T-helper 17 cell (primary cell): ENCODE measurements around the gene VAV3. TPM values are rescaled to one million over a fixed set of nuclear protein-coding genes. Genes with fewer than 3 reads are reported as not detected.
A peak's percentile ranks its signal among the peaks of the same experiment; 100 is the strongest.
"Not testable (repeated sequence)": the region's sequence is repeated elsewhere in the genome, so short reads cannot be mapped to it uniquely, and the experiment has no call there.

Experiments used
- ATAC-seq: fragments of 150-1000 bp; cut with Tn5 transposase; 2 replicates; pipeline ENCODE4 v1.10.0; 2021; ENCODE audit warnings: mild to moderate bottlenecking, moderate library complexity
- DNase-seq, 3 donors: peaks; one replicate each; pipeline versions ENCODE4 v3.0.0 to v3.0.0-alpha.2; 2020 to 2021
- H3K9me3 ChIP-seq: one replicate; pipeline ENCODE4 v1.7.0; 2013; ENCODE audit warnings: low read length, mild to moderate bottlenecking; ENCODE audit not compliant: control insufficient read depth, poor library complexity, severe bottlenecking
- H3K27ac Mint-ChIP-seq: one replicate; pipeline ENCODE4 v1.8.0; 2022; ENCODE audit warnings: mild to moderate bottlenecking, moderate library complexity, mixed read lengths
- H3K27me3 Mint-ChIP-seq: one replicate; pipeline ENCODE4 v1.8.0; 2022; ENCODE audit warnings: mixed read lengths
- H3K36me3 Mint-ChIP-seq: one replicate; pipeline ENCODE4 v1.8.0; 2022; ENCODE audit warnings: low read depth, mixed read lengths
- H3K4me1 Mint-ChIP-seq: one replicate; pipeline ENCODE4 v1.8.0; 2022; ENCODE audit warnings: mild to moderate bottlenecking, mixed read lengths
- H3K4me3 Mint-ChIP-seq: one replicate; pipeline ENCODE4 v1.8.0; 2022; ENCODE audit warnings: mild to moderate bottlenecking, moderate library complexity, mixed read lengths
- total RNA-seq, 4 donors: library from RNA in 2 of 4; stranded (reverse) in 2 of 4; gene quantifications; one replicate each; pipeline ENCODE4 v1.2.3 and lab custom pipeline; 2022 to 2026

The VAV3 gene
- total RNA-seq, 2 donors from 2014 or later, result 10.6 to 11.0 TPM

DNA sequence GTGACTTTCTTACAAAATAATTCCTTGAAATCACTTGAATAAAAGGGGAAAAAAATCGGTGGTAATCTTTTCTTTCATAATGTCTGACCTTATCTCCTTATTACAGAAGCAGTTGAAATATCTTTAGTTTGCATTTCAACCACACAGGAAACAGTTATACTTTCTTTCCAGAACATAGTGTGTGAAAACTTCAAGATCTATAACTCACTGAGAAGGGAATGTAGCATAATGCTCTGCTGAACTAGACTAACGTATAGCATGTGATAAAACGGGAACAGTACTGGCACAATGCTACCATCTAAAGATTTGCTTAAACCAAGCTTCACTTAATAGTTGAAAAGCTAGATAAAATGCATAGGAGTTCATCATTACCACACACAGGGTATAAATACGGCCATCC lies 45.0 kb downstream of the VAV3 start:
- Mint-ChIP-seq H3K4me3 (peak overlapping the region; percentile 47), H3K27me3 (no peaks in the 10 kb centered on the region), H3K27ac (no peak overlapping the region), H3K36me3 (peaks cover 8% of the 10 kb centered on the region), H3K4me1 (peaks cover 8% of the 10 kb centered on the region)
- DNase-seq (no peak), ATAC-seq (peak; percentile 20)
- no peaks in the 10 kb centered on the region for H3K9me3 ChIP-seq

DNA sequence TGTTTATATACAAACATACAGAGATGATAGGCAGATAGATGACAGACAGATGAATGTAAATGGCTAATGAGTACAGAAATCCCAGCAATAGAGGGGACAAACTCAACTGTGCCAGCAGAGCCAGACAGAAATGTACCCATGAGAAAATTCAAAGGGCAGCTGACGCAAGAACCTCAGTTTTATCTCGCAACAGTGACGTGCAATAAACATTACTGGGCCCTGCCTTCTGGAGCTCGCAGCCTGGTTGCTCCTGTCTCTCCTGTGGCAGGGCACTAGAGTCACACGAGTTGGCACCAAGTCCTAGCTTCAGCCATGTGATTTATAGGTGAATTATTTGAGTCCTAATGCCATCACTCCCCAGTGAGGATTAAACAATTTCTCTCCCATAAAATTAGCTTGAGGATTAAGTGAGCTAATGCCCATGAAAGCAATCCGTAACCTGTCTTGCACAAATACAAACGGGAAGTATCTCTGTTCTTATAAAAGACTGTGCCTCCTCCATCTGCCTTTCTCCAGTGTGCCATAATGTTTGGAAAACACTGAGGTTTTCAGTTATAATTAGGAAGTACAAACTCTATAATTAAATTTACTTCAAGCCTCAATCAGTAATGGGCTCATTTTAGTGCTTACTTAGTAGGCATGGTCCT lies 50.7 kb downstream of the VAV3 start:
- Mint-ChIP-seq H3K4me1 (peaks cover 7% of the 10 kb centered on the region), H3K27ac (no peak overlapping the region), H3K27me3 (no peaks in the 10 kb centered on the region), H3K4me3 (no peak overlapping the region), H3K36me3 (peaks cover 4% of the 10 kb centered on the region)
- no peaks in the 10 kb centered on the region for H3K9me3 ChIP-seq
- ATAC-seq (no peak), DNase-seq (no peak)

DNA sequence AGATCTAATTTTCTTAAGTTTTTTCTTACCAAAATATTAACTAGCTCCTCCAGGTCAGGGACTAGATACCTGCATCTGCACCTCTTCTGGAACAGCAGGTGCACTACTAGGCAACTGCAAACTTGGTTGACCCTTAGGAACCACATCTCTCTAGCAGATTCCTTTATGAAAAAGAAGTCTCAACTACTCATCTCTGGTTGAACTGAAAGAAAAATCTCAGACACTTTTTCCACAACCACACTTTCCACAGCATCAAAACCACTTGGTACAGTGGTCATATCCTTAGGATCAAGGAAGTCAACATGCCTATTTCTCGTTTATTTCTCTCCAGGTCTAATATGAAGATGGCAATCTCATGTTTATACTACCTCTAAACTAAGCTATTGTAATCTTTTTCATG lies 52.3 kb downstream of the VAV3 start:
- ATAC-seq (no peak), DNase-seq (no peak)
- Mint-ChIP-seq H3K4me1 (peaks cover 7% of the 10 kb centered on the region), H3K4me3 (no peak overlapping the region), H3K27ac (no peak overlapping the region), H3K36me3 (peaks cover 4% of the 10 kb centered on the region), H3K27me3 (no peaks in the 10 kb centered on the region)
- no peaks in the 10 kb centered on the region for H3K9me3 ChIP-seq

DNA sequence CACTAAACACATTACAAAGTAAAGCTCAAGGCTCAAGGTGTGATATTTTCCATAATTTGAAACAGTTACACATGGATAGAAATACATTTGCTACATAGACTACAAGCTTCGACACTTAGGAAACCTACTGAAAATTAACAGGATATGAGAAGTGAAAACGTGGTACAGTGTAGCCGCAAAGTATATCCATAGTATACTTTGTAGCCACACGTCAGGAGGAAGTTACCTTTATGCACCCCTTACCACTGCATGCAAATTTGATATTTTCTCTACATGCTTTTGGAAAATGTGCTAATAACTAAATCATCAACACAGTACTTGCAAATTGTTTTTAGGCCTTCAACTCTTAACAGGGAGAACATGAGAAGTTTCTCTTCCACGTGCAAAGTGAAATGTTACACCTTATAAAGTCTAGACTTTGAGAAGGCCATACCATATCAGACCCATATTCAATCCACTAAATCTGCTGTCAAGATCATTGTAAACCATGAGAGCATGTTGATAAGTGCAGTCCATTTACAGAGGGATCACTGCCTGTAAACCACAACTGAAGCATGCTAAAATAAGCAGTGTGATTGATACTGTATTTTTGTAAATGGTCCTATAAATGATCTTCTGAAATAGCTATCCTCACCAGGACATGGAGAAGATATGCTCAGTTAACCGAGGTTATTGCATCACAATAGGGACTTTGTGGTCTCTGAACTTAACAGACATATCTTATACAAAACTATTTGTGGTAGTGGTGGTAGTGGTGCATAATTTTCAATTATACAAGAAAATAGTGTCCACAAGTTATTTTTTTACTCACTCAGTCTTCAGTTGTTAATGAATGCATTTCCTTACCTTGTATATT lies 64.7 kb downstream of the VAV3 start:
- peak overlapping the region; percentile 3 for H3K27ac Mint-ChIP-seq
- H3K4me3 Mint-ChIP-seq, result no peak overlapping the region
- H3K27me3 Mint-ChIP-seq, result no peaks in the 10 kb centered on the region
- H3K4me1 Mint-ChIP-seq, result peaks cover 14% of the 10 kb centered on the region
- H3K9me3 ChIP-seq, result no peaks in the 10 kb centered on the region
- no peaks in the 10 kb centered on the region for H3K36me3 Mint-ChIP-seq
- DNase-seq (no peak), ATAC-seq (peak; percentile 56)

DNA sequence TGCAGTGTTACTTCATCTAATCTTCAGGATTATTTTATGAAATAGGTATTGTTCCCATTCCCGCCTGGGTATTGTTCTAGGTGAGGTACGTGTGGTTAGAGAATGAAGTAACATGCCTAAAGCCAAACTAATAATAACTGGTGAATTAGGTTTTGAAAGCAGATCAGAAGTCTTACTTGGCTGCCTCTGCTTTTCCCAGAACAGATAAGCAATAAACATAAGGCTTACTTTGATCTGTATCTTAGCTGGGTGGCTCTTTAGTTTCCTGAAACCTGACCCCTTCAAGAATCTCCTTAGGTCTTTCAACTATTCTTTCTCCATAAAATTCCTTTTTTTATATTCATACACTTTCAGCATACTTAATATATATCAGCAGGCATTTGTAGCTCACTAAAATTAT lies 65.3 kb downstream of the VAV3 start:
- H3K27ac Mint-ChIP-seq, result peak overlapping the region; percentile 3

DNA sequence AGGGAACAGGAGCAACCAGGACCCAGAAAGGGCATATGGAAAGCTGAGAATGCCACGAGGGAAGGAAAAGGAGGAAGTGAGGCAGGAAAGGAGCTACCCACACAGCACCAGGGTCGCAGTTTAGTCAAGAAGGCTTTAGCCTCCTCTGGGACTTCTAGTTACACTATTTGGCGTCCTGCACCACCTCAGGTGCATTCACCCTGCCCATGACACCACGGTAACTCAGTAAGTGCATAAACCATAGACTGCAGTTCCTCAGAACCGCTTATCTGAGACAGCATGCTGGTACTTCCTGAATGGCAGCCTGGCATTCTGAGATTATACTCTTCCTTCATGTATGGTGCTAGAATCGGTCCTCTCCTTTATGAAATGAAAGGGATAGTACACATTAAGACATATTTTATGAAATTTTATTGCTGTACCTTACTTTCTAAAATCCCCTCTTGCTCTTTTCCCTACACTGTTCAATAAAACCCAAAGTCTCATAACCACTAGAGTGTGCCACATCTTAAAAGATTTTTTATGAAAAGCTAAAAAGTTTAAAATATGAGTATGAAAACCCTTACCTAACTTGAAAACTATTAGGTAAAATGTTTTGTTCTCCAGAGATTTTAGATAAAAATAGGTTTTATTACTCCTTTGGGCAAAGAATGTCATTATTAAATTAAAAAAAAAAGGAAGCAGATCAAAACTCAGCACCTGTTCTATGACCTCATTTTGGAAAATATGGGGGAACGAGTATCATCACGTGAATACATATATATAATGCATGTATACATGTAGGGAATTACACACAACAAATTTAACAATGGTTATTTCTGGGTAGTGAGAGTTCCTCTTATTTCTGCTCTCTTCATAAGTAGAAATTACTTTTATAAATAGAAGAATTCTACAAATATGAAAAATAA lies 67.3 kb downstream of the VAV3 start:
- peaks cover 2% of the 10 kb centered on the region for H3K36me3 Mint-ChIP-seq
- H3K4me1 Mint-ChIP-seq, result peaks cover 19% of the 10 kb centered on the region
- no peak for DNase-seq
- peak overlapping the region; percentile 57 for H3K4me3 Mint-ChIP-seq
- H3K27ac Mint-ChIP-seq, result peak overlapping the region; percentile 93
- peak; percentile 80 for ATAC-seq
- H3K27me3 Mint-ChIP-seq, result no peaks in the 10 kb centered on the region
- H3K9me3 ChIP-seq, result no peaks in the 10 kb centered on the region

More for the DNA sequence above, 65.3 kb downstream of the VAV3 start:
- Mint-ChIP-seq H3K36me3 (peaks cover 2% of the 10 kb centered on the region), H3K4me3 (no peak overlapping the region), H3K4me1 (peaks cover 18% of the 10 kb centered on the region), H3K27me3 (no peaks in the 10 kb centered on the region)
- ATAC-seq (no peak), DNase-seq (no peak)
- no peaks in the 10 kb centered on the region for H3K9me3 ChIP-seq

DNA sequence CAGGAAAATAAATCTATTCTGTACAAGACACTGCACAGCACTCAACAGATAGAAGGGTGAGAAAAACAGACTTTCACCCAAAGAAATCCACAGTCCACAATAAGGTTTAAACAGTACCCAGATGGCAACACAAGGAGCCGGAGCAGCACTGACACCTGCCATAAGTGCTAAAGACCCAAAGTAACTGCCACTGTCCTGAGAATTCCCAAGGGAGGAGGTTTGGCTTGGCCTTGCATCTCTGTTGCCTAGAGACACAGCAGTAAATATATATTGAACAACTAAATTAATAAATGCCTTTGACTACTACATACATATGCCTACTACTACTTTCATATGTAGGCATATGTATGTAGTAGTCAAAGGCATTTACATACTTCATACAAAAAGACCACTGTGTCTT lies 68.0 kb downstream of the VAV3 start:
- Mint-ChIP-seq H3K27ac (peak overlapping the region; percentile 93), H3K36me3 (peaks cover 2% of the 10 kb centered on the region), H3K4me1 (peaks cover 19% of the 10 kb centered on the region), H3K27me3 (no peaks in the 10 kb centered on the region), H3K4me3 (peak overlapping the region; percentile 57)
- DNase-seq, result no peak
- ATAC-seq, result no peak
- H3K9me3 ChIP-seq, result no peaks in the 10 kb centered on the region

DNA sequence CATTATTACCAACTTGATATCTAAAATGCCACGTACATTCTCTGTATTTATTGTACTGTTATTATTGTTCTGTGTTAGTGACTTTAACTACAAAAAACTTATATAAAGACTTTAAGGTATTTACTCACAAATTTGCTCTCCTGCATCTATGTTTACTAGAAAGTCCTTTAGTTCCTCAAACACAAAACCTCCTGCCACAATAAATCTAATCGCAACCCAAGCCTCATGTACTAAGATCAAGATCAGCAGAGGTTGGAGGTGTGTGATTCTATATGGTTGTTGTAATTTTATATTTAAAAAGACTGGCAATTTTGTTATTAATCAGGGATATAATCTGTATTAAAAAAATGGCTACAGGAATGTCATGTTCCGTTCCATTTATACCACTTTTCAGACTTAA lies 68.6 kb downstream of the VAV3 start:
- H3K9me3 ChIP-seq, result no peaks in the 10 kb centered on the region
- DNase-seq (no peak), ATAC-seq (no peak)
- peaks cover 19% of the 10 kb centered on the region for H3K4me1 Mint-ChIP-seq
- H3K4me3 Mint-ChIP-seq, result no peak overlapping the region
- H3K27me3 Mint-ChIP-seq, result no peaks in the 10 kb centered on the region
- peak overlapping the region; percentile 93 for H3K27ac Mint-ChIP-seq
- H3K36me3 Mint-ChIP-seq, result peaks cover 2% of the 10 kb centered on the region

DNA sequence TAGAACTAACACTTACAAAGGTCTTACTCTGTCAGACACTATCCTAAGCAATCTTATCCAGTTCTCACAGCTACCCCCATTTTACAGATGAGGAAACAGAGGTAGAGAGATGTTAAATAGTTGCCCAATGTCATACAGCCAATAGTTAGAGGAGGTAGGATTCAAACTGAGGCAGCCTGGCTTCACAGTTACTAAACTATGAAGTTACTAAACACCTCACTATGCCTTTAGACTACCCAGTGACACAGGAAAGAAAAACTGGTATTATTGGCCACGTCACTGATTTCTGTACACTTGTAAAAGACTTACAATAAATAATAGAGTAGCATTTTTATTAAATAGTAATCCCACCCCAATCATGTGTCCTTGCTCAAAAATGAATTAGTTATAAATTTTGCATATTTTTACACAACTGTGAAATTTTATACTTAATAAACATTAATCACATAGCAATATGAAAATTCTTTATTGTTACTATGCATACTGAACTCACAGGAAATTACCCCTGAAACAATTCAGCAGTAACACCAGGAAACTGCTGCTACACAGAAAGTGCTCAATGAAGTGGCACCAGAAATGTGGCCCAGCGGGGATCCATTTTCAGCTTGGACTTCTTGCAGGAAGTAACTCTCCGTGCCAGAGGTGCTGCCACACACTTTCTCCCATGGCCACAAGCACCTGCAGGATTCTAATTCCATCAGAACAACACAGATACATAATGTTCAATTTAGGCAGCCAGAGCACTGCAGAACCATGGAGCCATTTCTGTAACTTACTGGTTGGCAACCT lies 69.4 kb downstream of the VAV3 start:
- Mint-ChIP-seq H3K36me3 (peaks cover 2% of the 10 kb centered on the region), H3K27me3 (no peaks in the 10 kb centered on the region), H3K4me3 (no peak overlapping the region), H3K27ac (peak overlapping the region; percentile 66), H3K4me1 (peaks cover 19% of the 10 kb centered on the region)
- DNase-seq (no peak), ATAC-seq (no peak)
- H3K9me3 ChIP-seq, result no peaks in the 10 kb centered on the region

DNA sequence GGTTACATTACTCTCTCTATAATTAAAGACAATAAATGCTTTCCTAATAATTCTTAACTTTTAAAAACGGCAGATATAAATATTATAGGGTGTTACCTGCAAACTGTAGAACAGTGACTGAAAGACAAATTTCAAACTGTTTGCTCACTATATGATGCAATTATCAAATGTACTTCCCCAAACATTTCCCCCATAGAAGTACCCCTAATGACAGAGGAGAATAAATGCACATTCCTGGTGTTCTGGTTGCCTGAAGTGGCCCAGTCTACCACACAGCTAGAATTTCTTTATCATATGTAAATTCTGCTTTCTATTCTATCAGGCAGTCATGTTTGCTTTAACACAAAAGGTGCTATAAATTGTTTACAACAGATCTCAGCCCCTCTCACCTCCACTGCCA lies 70.4 kb downstream of the VAV3 start:
- Mint-ChIP-seq H3K27ac (peak overlapping the region; percentile 66), H3K4me3 (no peak overlapping the region), H3K4me1 (peaks cover 16% of the 10 kb centered on the region), H3K27me3 (no peaks in the 10 kb centered on the region), H3K36me3 (peaks cover 2% of the 10 kb centered on the region)
- ATAC-seq (no peak), DNase-seq (no peak)
- H3K9me3 ChIP-seq, result no peaks in the 10 kb centered on the region

DNA sequence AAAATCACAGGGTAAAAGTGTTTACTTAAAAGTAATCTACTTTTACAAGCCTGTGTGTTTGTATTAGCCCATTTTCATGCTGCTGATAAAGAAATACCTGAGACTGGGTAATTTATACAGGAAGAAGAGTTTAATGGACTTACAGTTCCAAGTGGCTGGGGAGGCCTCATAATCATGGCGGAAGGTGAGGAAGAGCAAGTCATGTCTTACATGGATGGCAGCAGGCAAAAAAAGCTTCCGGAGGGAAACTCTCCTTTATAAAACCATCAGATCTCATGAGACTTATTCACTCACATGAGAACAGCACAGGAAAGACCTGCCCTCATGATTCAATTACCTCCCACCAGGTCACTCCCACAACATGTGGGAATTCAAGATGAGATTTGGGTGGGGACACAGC lies 71.6 kb downstream of the VAV3 start:
- H3K27me3 Mint-ChIP-seq, ATAC-seq, H3K36me3 Mint-ChIP-seq, H3K4me3 Mint-ChIP-seq, H3K27ac Mint-ChIP-seq, H3K9me3 ChIP-seq, DNase-seq: not testable (repeated sequence)
- H3K4me1 Mint-ChIP-seq, result peaks cover 13% of the 10 kb centered on the region

DNA sequence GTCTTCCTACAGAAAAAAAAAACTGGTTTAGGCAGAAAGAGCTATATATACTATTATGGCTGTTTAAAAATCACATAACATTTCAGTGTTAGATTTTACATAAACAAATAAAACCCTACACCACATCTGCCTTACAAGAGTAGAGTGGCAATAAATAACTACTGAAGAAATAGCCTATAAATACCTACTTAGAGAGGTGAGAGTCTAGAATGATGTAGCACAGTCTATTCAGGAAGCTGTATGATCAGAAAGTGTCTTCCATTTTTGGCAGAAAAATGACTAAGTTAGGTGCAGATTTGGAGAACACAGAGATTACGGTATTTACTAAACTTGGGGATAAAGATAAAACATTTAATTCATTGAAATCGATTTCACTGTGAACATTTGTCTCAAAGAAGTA lies 75.5 kb downstream of the VAV3 start:
- Mint-ChIP-seq H3K4me1 (peaks cover 2% of the 10 kb centered on the region), H3K36me3 (no peaks in the 10 kb centered on the region), H3K27ac (no peak overlapping the region), H3K4me3 (no peak overlapping the region), H3K27me3 (no peaks in the 10 kb centered on the region)
- ATAC-seq (no peak), DNase-seq (no peak)
- no peaks in the 10 kb centered on the region for H3K9me3 ChIP-seq
